Measurements from ENCODE around the gene EIF2B2.
"Not testable (repeated sequence)": the region's sequence is repeated elsewhere in the genome, so short reads cannot be mapped to it uniquely, and the experiment has no call there.

The EIF2B2 gene

DNA sequence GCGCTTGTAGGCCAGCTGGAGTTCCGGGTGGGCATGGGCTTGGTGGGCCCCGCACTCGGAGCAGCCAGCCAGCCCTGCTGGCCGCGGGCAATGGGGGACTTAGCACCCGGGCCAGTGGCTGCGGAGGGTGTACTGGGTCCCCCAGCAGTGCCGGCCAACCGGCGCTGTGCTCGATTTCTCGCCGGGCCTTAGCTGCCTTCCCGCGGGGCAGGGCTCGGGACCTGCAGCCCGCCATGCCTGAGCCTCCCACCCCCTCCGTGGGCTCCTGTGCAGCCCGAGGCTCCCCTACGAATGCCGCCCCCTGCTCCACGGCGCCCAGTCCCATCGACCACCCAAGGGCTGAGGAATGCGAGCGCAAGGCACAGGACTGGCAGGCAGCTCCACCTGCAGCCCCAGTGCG lies 8.5 kb upstream of the EIF2B2 start:
- DNase-seq (ENCODE audit: low spot score), result not testable (repeated sequence)

DNA sequence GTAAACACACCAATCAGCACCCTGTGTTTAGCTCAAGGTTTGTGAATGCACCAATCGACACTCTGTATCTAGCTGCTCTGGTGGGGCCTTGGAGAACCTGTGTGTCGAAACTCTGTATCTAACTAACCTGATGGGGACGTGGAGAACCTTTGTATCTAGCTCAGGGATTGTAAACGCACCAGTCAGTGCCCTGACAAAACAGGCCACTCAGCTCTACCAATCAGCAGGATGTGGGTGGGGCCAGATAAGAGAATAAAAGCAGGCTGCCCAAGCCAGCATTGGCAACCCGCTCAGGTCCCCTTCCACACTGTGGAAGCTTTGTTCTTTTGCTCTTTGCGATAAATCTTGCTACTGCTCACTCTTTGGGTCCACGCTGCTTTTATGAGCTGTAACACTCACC lies 6.9 kb upstream of the EIF2B2 start:
- DNase-seq (ENCODE audit: low spot score), result not testable (repeated sequence)

DNA sequence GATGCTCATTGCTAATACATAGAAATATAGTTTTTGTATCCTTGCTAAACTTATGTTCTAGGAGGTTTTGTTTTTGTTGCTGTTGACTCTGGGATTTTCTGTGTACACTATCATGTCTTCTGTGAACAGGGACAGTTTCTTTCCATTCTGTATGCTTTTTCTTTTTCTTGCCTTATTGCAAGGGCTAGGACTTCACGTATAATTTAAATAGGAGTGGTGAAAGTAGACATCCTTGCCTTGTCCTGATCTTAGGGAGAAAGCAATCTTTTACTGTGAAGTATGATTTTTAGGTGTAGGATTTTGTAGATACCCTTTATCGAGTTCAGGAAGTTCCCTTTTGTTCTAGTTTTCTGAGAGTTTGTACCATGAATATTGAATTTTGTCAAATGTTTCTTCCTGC lies 1.5 kb upstream of the EIF2B2 start:
- no peak for DNase-seq (ENCODE audit: low spot score)

DNA sequence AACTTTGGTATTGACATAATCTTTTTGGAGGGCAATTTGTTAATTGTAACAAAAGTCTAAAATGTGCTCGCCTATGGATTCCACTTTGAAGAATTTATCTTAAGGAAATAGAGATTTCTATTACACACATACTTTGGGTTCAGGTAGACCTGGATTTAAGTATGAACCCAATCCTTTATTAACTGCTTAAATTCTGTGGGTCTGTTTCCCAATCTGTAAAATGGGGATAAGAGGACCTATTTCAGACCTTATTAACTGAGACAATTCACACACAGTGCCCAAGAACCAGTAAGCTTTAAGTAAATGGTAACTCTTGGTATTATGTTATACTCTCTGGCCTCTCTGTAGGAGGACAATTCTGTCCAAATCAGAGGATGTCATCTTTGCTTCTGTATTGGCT lies 822 bp upstream of the EIF2B2 start:
- DNase-seq (ENCODE audit: low spot score), result no peak

DNA sequence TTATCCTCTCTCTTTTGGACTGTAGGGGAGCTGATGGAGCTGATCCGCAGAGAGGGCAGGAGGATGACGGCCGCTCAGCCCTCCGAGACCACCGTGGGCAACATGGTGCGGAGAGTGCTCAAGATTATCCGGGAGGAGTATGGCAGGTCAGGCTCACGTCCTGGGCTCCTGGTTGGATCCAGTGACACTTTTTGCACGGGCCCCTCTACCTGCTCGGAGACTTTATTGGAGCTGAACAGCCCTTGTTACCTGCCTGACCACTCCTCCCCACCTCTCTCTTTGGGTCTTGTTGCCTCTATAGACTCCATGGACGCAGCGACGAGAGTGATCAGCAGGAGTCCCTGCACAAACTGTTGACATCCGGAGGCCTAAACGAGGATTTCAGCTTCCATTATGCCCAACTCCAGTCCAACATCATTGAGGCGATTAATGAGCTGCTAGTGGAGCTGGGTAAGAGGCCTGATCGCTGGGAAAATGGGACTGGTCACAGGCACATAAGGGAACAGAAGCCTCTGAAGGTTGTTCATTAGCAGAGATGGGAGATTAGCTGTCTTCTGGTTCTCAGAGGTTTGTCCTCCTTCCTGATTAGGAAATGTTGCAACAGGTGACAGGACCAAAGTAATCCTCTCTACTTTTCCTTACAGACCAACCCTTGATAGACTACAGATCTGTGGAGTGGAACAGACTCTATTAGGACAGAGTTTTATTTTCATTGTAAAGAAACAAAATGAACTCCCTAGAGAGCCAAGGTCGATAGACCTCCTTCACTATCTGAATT lies 718 bp downstream of the EIF2B2 start:
- DNase-seq (ENCODE audit: low spot score), result no peak

DNA sequence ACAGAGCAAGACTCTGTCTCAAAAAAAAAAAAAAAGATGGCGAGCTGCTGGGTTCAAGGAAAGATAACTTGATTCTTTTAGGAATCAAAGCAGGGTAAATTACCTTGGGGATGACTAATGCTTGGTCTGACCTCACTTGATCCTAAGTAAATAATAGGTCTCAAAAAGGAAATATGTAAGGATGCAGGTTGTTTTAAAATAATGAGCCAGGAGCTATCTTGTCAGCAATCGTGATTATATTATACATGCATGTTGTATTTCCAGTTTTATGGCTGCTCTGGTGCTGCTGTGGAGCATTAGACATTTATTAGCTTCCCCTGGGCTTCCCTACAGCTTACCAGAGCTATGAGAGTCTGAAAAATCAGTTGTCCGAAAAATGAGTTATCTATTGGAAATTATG lies 2.6 kb downstream of the EIF2B2 start:
- DNase-seq (ENCODE audit: low spot score), result no peak

DNA sequence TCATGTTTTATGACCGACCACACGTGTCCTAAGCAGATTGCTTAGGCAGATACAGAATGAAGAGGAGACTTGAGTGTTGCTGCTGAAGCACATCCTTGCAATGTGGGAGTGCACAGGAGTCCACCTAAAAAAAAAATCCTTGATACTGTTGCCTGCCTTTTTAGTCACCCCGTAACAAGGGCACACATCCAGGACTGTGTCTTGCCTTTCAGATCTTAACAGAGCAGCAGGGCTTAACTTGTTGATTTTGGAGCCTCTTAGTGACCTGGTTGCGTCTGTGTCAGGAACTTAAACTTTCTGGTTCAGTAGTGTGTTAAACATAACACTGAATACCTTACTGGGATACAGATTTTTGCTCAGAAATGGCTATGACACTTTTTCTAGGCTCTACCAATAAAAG lies 6.5 kb downstream of the EIF2B2 start:
- DNase-seq (ENCODE audit: low spot score), result no peak

DNA sequence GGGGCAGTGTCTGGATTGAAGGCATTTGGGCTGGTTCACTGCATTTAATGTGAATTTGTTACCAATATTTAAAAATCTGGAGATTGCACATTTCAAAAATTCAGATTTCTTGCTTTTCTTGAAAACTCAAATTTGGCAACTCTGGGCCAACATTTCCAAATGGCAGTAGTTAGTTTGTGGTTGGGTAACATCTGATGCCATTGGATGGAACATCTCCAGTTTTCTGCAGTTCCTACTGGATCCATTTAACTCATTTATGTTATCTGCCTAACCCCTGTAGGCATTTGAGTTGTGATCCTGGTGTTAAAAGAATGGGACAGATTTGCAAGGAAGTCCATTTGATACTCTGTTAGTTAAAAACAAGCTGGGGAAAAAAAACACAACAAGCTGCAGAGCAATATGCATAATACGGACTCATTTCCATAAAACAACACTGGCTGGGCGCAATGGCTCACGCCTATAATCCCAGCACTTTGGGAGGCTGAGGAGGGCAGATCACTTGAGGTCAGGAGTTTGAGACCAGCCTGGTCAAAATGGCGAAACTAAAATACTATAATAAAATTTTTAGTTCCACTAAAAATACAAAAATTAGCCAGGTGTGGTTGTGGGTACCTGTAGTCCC lies 7.9 kb downstream of the EIF2B2 start:
- DNase-seq (ENCODE audit: low spot score), result no peak

DNA sequence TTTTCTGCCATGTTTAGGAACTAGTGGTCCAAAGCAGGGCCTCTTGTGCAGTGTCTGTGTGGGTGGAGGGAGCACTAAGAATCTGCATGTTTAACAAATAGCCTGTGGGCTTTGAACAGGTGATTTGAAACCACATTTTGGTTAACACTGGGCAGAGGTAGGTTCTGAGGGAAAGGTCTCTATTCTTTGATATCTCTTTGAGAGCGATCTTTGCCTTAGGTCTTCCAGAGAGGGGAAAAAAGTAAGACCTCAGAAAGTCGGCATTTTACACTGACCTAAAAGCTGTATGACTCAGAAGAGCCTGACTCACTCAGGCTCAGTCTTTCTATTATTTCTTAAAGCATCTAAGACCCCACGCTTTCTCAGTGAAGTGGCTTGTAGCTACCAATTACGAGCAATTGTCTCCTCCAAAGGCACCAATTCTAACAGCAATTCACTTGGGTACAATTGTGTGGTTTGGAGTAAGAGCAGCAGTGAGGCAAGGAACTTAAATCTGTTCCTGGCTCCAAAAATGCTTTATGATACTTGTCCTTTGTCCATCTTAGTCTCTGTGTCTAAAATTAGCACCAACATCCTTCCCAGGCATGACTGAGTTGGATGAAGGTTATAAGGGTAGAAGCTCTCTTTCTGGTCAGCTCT lies 8.8 kb downstream of the EIF2B2 start:
- no peak for DNase-seq (ENCODE audit: low spot score)

DNA sequence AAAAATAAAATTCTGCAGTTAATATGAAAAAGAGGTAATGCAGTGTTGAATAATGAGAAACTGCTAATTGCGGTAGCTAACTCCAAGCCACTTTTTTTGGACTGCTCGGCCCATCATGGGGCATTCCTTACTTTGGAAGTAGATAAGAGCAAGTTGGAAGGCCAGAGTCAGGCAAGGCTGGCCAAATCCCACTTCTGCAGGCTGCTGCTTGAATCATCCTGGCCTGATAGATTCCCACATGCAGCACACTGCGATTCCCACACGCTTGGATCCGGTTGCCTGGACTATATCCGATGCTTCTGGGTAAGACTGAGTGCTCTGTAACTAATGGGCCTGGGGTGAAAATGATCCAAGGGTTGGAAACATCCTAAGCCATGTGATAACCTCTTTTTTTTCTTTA lies 10.6 kb downstream of the EIF2B2 start:
- no peak for DNase-seq (ENCODE audit: low spot score)

DNA sequence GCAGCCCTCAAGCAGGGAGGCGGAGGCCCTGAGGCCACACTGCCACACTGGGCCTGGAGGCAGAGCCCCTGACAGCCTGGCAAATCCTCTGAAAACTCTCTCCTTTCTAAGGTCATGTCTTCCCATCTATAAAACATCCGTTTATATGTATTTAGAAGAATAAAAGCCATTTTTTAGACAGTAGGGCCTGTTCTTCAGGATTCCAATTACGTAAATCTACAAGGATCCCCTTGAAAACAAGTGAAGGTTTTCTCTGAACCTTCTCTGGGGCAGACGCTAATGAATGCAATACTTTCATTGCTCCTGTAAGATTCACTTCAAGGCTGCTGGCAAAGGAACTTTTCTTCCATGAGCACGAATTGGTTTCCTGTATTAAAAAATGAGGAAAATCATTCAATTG lies 12.8 kb downstream of the EIF2B2 start:
- no peak for DNase-seq (ENCODE audit: low spot score)

DNA sequence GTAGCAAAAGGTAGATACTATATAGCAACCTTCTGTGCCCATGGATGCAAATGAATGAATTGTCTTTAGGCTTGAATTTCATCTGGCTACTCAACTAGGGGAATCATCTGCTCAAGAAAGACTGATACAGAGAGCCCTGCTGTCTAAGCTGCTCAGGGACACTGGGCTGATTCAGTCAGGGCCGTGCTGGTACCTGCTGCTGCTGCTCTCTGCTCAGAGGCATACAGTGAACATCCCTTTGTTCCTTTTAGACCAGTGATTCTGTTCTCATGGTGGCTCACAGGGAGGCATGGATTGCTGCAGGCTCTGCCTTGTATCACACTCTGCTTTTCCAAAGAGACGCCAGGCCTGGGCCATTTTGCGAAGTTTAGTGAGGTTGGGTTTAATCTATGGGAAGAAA lies 14.1 kb downstream of the EIF2B2 start:
- DNase-seq (ENCODE audit: low spot score), result no peak

DNA sequence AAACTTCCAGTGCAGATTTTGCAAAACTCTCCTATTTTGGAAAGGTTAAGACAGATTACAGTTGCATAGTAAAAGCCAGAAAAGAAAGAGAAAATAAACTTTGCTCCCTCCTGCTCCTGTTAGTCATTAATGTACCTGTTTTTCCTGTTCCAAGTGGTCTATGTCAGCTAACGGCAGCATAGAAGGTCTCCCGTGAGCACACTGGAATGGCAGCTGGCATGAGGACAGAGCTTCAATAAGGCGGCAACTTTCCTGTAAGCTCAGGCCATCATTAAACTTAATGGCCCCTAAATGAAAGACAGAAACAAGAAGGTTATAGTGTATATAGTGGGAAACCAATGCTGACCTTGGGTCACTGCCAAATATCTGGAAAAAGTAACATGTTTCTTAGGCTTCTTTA lies 16.0 kb downstream of the EIF2B2 start:
- no peak for DNase-seq (ENCODE audit: low spot score)

DNA sequence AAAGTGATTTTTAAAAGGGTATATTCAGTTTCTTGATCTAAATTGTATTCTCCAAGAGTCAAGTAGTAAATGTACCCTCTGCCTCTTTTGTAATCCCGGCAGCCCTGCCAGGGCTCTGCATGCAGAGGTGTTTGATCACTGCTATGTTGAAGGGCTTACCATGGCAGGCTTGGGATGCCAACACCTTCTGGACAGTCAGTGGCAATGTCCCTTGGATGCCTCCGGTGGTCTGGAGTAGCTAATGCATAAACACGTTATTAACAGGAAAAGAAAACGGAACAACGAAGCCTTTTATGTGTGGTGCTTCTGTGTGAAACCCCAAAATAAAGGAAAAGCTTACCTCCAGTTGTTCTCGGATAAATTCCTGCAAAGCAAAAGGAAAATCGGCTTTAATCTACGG lies 19.9 kb downstream of the EIF2B2 start:
- peak; percentile 60 for DNase-seq (ENCODE audit: low spot score)

DNA sequence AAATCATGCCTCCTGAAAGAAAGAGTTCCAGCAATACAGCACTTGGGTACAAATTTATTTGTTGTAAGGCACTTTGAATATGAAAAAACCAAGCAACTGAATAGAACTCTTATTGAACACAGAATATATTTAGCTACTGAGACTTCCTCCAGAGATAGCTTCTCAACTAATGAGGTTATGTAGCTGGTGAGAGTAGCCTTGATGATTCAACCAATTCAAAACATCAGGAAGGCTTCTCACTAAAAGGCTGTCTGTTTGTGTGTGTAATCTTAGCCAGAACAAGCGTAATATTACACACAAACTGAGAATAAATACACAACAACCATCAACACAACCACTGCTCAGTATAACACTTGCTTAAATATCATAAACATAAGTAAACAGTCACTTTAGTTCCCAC lies 20.4 kb downstream of the EIF2B2 start:
- no peak for DNase-seq (ENCODE audit: low spot score)

DNA sequence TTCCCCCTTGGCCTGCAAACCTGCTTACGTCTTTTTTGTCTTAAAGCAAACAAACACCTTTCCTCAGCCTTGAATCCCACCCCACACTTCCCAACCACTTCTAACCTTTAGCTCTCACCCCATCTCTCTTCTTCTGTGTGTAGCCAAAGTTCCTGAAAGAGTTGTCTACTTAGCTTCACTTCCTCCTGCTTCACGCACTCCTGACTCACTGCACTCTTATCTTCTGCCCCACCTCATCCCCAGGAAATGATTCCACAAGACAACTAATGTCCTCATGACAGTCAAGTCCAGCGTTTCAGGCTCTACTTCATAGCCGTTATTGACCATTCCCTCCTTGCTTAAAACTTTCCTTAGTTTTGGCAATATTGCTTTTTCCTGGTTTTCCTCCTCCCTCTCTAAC lies 22.4 kb downstream of the EIF2B2 start:
- DNase-seq (ENCODE audit: low spot score), result no peak

DNA sequence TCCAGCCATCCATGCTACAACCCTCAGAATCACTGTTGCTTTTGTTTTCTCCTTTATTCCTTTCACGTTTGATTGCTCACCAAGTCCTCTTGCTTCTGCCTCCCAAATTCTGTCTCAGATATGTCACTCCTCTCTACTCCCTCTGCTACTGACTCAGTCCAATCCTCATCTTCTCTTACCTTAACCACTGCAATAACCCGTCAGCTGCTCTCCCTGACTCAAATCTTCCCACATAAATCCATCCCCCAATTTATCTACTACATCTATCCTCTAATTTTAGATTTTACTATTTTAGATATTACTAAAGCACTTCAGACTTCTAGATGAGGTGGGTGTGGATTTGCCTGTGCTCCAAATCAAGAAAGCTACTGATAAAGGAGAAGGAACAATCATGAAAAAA lies 23.2 kb downstream of the EIF2B2 start:
- no peak for DNase-seq (ENCODE audit: low spot score)

DNA sequence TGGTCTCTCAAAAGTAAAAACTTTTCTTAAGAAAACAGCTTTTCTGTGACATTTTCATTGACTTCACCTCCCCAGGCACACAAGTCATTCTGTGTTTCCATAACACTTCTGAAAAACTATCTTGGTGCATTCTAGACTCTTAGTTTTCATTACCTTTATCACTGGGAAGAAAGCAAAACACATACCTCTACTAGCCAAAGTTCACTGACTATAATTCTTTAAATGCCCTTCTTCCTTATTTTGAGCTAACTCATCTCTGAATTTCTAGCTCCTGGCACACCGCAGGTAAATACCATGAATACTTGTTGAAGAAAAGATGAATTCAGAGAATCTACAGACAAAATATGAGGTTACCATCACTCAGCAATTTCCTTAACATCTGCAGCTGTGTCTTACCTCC lies 27.4 kb downstream of the EIF2B2 start:
- DNase-seq (ENCODE audit: low spot score), result no peak

DNA sequence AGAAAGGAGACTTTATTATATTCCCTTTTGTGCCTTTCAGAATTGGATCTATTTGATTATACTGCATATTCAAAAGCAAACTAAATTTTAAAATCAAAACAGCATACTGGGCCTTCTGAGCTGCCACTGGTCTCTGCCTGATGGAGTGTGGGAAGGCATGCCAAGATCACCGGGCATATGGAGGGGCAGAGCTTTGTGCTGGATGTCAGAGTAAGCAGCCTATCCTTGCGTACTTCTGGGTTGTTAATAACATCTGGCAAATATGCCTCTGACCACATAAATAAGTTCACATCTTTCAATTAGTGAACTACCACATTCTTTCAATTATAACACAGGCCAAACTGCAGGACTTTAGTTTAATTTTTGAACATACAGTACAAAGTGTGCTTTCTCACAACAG lies 30.2 kb downstream of the EIF2B2 start:
- no peak for DNase-seq (ENCODE audit: low spot score)

DNA sequence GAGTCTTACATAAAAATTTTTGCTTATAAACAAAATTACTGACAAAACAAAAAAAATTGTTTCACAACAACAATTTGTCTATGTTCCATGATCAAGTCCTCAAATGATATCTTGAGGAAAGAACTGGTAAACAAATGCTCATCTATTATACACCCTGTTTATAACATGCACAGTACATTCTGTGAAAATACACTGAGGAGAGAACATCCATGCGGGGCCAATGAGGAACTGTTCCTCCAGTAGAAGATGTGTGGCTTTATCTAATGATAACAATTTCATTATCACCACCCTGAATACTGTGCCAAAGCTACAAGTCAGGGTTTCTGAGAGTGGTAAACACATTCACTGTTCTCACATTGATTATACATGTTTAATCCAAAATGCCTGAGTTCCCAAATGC lies 37.8 kb downstream of the EIF2B2 start:
- no peak for DNase-seq (ENCODE audit: low spot score)

DNA sequence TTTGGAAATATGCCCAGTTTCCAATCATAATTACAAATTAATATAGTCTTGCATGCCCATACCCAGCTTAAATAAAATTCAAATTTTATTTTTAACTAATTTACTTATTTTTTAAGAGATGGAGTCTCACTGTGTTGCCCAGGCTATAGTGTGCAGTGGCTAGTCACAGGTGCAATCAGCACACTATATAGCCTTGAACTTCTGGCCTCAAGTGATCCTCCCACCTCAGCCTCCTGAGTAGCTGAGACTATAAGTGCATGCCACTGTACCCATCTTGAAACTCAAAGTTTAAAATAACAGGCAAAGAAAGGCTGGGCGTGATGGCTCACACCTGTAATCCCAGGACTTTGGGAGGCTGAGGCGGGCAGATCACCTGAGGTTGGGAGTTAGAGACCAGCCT lies 38.2 kb downstream of the EIF2B2 start:
- no peak for DNase-seq (ENCODE audit: low spot score)

DNA sequence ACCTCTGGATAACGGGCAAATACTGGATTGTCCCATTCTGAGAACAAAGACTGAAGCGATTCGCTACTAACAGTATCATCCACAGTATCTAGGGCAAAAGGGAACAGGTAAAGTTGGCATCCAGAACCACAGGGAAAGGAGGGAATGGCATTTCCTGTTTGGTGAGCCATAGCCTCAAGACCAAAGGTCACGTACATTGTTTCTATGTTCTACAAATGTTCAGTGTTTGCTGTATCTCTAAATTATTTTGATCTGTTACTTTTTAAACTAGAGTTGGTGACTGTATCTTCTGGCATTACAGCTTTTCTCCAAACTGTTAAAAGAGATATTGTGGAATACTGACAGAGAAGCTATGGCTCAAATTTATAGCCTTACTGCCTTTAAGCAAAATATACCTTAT lies 38.9 kb downstream of the EIF2B2 start:
- DNase-seq (ENCODE audit: low spot score), result no peak

DNA sequence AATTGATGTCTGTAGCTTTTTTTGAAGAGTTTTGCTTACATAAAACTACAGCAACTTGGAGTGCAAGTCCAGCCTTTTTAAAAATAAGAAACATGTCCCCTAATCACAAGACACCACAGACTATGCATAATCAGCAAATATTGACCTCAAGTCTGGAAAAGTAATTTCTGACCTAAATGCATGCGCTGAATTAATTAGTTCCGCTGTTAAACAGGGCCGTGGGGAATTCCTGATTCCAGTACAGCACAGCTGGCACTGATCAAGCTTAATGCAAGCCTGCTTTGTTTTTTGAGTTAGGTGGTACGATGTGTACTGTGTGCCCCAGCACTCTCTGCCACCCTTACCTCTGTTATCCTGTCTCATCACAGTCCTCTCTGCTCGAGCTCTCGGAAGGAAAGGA lies 39.3 kb downstream of the EIF2B2 start:
- DNase-seq (ENCODE audit: low spot score), result peak; percentile 38

DNA sequence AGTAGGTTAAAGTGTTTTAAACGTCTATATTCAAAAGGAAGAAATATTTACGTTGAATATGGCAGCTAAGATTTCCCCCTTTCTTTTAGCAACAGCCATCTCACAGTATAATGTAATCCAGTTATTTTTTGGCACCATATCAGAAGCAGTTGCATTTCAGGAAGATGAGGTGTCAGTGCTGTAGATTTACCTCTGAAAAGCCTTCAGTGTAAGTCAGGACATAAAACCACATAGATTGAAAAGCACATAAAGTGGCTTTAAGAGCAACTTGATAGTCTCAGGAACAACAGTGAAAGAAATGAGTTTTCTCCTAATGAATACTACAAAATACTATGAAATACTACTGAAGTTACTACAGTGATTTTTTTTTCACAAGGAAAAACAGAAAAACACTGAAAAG lies 41.6 kb downstream of the EIF2B2 start:
- DNase-seq (ENCODE audit: low spot score), result no peak

Measured in D341Med (cell line).